Nephron progenitor cell (in vitro differentiated cells): ENCODE data around the gene CCR3.

Source experiments
- DNase-seq: peaks from one replicate; pipeline ENCODE4 v3.0.0; 2021
- H3K27ac Mint-ChIP-seq: 2 replicates; pipeline ENCODE4 v1.8.0; 2021; ENCODE audit warnings: mild to moderate bottlenecking, moderate library complexity, mixed read lengths
- H3K27me3 Mint-ChIP-seq: 2 replicates; pipeline ENCODE4 v1.8.0; 2021; ENCODE audit warnings: mild to moderate bottlenecking, low read depth, mixed read lengths; ENCODE audit not compliant: poor library complexity
- H3K36me3 Mint-ChIP-seq: 2 replicates; pipeline ENCODE4 v1.8.0; 2021; ENCODE audit warnings: low read depth, mixed read lengths
- H3K4me1 Mint-ChIP-seq: 2 replicates; pipeline ENCODE4 v1.8.0; 2021; ENCODE audit warnings: mixed read lengths
- H3K4me3 Mint-ChIP-seq: 2 replicates; pipeline ENCODE4 v1.8.0; 2021; ENCODE audit warnings: mild to moderate bottlenecking, moderate library complexity, mixed read lengths
- H3K9me3 Mint-ChIP-seq: 2 replicates; pipeline ENCODE4 v1.8.0; 2021; ENCODE audit warnings: mild to moderate bottlenecking, moderate library complexity, mixed read lengths
- TF ChIP-seq, protein P1 (sequence below): fragments of 200-600 bp; sonication (generic); IDR thresholded peaks from 2 replicates; pipeline ENCODE4 v1.5.0; 2021; ENCODE audit warnings: antibody characterized with exemption

The CCR3 gene

DNA sequence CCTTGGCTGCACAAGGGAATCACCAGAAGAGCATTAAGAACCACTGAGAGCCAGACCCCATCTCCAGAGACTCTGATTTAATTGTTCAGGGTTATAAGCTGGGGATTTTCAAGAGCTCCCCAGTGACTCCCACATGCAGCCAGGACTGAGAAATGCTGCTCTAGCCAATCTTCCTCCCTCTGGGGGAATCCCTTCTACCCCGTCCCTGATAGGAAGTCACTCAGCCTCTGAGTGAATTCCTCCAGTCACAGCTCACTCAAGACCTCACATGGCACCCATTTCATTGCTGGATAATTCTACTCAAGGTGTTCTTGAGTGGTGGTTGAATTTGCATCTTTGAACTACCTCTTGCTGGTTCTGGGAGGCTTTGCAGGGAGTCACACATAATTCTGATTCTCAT is 10.7 kb downstream of the CCR3 start:
- peaks cover 20% of the 10 kb centered on the region for H3K27me3 Mint-ChIP-seq
- H3K4me1 Mint-ChIP-seq, result no peaks in the 10 kb centered on the region
- H3K4me3 Mint-ChIP-seq, result no peak overlapping the region
- no peak overlapping the region for H3K27ac Mint-ChIP-seq
- DNase-seq, result no peak
- H3K9me3 Mint-ChIP-seq, result peaks cover 14% of the 10 kb centered on the region
- TF ChIP-seq, protein P1, sequence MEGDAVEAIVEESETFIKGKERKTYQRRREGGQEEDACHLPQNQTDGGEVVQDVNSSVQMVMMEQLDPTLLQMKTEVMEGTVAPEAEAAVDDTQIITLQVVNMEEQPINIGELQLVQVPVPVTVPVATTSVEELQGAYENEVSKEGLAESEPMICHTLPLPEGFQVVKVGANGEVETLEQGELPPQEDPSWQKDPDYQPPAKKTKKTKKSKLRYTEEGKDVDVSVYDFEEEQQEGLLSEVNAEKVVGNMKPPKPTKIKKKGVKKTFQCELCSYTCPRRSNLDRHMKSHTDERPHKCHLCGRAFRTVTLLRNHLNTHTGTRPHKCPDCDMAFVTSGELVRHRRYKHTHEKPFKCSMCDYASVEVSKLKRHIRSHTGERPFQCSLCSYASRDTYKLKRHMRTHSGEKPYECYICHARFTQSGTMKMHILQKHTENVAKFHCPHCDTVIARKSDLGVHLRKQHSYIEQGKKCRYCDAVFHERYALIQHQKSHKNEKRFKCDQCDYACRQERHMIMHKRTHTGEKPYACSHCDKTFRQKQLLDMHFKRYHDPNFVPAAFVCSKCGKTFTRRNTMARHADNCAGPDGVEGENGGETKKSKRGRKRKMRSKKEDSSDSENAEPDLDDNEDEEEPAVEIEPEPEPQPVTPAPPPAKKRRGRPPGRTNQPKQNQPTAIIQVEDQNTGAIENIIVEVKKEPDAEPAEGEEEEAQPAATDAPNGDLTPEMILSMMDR, result no peak
- H3K36me3 Mint-ChIP-seq, result no peaks in the 10 kb centered on the region

GRCh38 chr3:46258525-46258924 is 16.3 kb downstream of the CCR3 start:
- TF ChIP-seq, protein P1, result no peak
- peaks cover 11% of the 10 kb centered on the region for H3K9me3 Mint-ChIP-seq
- no peak overlapping the region for H3K27ac Mint-ChIP-seq
- H3K27me3 Mint-ChIP-seq, result no peaks in the 10 kb centered on the region
- DNase-seq, result no peak
- no peak overlapping the region for H3K4me3 Mint-ChIP-seq
- no peaks in the 10 kb centered on the region for H3K36me3 Mint-ChIP-seq
- no peaks in the 10 kb centered on the region for H3K4me1 Mint-ChIP-seq

- H3K27ac Mint-ChIP-seq, result no peak overlapping the region
- H3K4me1 Mint-ChIP-seq, result no peaks in the 10 kb centered on the region
- no peaks in the 10 kb centered on the region for H3K36me3 Mint-ChIP-seq
- H3K27me3 Mint-ChIP-seq, result peaks cover 4% of the 10 kb centered on the region
- TF ChIP-seq, protein P1, result no peak
- H3K4me3 Mint-ChIP-seq, result no peak overlapping the region
- DNase-seq, result no peak
- peaks cover 11% of the 10 kb centered on the region for H3K9me3 Mint-ChIP-seq
Observed at GRCh38 chr3:46261926-46262594, 19.8 kb downstream of the CCR3 start.

DNA sequence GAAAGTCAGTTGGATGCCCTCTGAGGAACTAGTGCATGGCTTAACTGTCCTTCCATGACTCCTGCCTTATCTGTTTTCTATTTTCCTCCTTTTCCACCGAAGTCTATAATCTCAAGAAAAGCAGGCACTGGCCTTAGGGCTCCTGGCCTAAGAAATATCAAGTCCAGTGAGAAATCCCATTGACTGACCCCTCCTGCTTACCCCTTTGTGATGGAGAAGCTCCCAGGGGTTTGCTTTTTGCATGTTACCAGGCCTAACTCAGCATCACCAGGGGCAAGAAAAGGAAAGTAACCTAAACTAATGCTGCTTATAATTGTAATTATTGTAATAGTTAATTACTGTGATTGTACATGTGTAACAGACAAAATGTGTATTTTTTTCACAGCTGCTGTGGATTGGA is 21.7 kb downstream of the CCR3 start:
- peaks cover 4% of the 10 kb centered on the region for H3K27me3 Mint-ChIP-seq
- H3K4me1 Mint-ChIP-seq, result no peaks in the 10 kb centered on the region
- H3K36me3 Mint-ChIP-seq, result no peaks in the 10 kb centered on the region
- H3K27ac Mint-ChIP-seq, result no peak overlapping the region
- no peak overlapping the region for H3K4me3 Mint-ChIP-seq
- H3K9me3 Mint-ChIP-seq, result peaks cover 11% of the 10 kb centered on the region
- TF ChIP-seq, protein P1, result no peak
- no peak for DNase-seq

- Mint-ChIP-seq H3K27me3 (peaks cover 17% of the 10 kb centered on the region), H3K9me3 (peaks cover 7% of the 10 kb centered on the region), H3K36me3 (no peaks in the 10 kb centered on the region), H3K4me1 (no peaks in the 10 kb centered on the region), H3K27ac (no peak overlapping the region), H3K4me3 (no peak overlapping the region)
- DNase-seq, result no peak
- TF ChIP-seq, protein P1, result no peak
Observed at GRCh38 chr3:46266598-46266997, 24.3 kb downstream of the CCR3 start.

GRCh38 chr3:46269556-46269955 is 27.3 kb downstream of the CCR3 start:
- no peak overlapping the region for H3K27ac Mint-ChIP-seq
- no peaks in the 10 kb centered on the region for H3K36me3 Mint-ChIP-seq

More at GRCh38 chr3:46269556-46269955, 27.3 kb downstream of the CCR3 start:
- Mint-ChIP-seq H3K4me1 (no peaks in the 10 kb centered on the region), H3K9me3 (peaks cover 28% of the 10 kb centered on the region), H3K4me3 (no peak overlapping the region), H3K27me3 (peaks cover 25% of the 10 kb centered on the region)
- TF ChIP-seq, protein P1, result no peak
- DNase-seq, result no peak
